Common myeloid progenitor, CD34-positive (primary cell): Measurements from ENCODE around the gene MYL11.
A peak's percentile ranks its signal among the peaks of the same experiment; 100 is the strongest.

ENCODE experiments used
- CTCF ChIA-PET: fragments of 350-600 bp; sonication (Branson Sonifier 250); formaldehyde crosslinking; loops from one replicate; lab custom pipeline; 2021; ENCODE audit warnings: antibody characterized with exemption; lab: Charles Lee
- POLR2A ChIA-PET: fragments of 350-600 bp; sonication (Branson Sonifier 250); formaldehyde crosslinking; loops from one replicate; lab custom pipeline; 2021; ENCODE audit warnings: antibody characterized with exemption; lab: Charles Lee
- DNase-seq, 3 donors: peaks; one replicate each; pipeline versions ENCODE4 v3.0.0 to v3.0.0-alpha.2; 2013
- H3K27ac ChIP-seq, 2 experiments: 1 replicate in 1 of 2; 2 replicates in 1 of 2; pipeline ENCODE4 v1.7.0; 2013; ENCODE audit warnings: inconsistent platforms in 2 of 2, low read length in 2 of 2, mild to moderate bottlenecking in 2 of 2, low read depth in 1 of 2, moderate library complexity in 1 of 2; ENCODE audit not compliant: severe bottlenecking in 2 of 2, insufficient read depth in 1 of 2, poor library complexity in 1 of 2
- H3K27me3 ChIP-seq, 5 experiments: replicated peaks in 2 of 5; 1 replicate in 3 of 5; 2 replicates in 2 of 5; pipeline versions ENCODE4 v1.6.1 to v1.7.0; 2013; ENCODE audit warnings: low read length in 4 of 5, mild to moderate bottlenecking in 2 of 5, moderate library complexity in 2 of 5, inconsistent platforms in 1 of 5; ENCODE audit not compliant: insufficient read depth in 5 of 5, control insufficient read depth in 4 of 5
- H3K36me3 ChIP-seq, 4 experiments: 1 replicate in 2 of 4; 2 replicates in 2 of 4; pipeline versions ENCODE4 v1.6.1 to v1.7.0; 2013; ENCODE audit warnings: low read length in 3 of 4, control low read depth in 1 of 4, mild to moderate bottlenecking in 1 of 4; ENCODE audit not compliant: control insufficient read depth in 4 of 4, insufficient read depth in 4 of 4
- H3K4me1 ChIP-seq, 4 experiments: 1 replicate in 3 of 4; 2 replicates in 1 of 4; pipeline versions ENCODE4 v1.6.1 to v1.7.1; 2013; ENCODE audit warnings: low read length in 3 of 4, mild to moderate bottlenecking in 3 of 4, control low read depth in 1 of 4, inconsistent platforms in 1 of 4, moderate library complexity in 1 of 4; ENCODE audit not compliant: control insufficient read depth in 4 of 4, insufficient read depth in 4 of 4; ENCODE audit errors: control extremely low read depth in 1 of 4
- H3K4me3 ChIP-seq, 7 experiments: 1 replicate in 4 of 7; 2 replicates in 3 of 7; pipeline versions ENCODE4 v1.5.1 to v1.7.0; 2013; ENCODE audit warnings: mild to moderate bottlenecking in 7 of 7, low read length in 6 of 7, moderate library complexity in 6 of 7, inconsistent platforms in 2 of 7, low read depth in 2 of 7, control low read depth in 1 of 7; ENCODE audit not compliant: insufficient read depth in 4 of 7, control insufficient read depth in 1 of 7; ENCODE audit errors: extremely low read depth in 1 of 7
- H3K9me3 ChIP-seq, 5 experiments: 1 replicate in 4 of 5; 2 replicates in 1 of 5; pipeline versions ENCODE4 v1.6.1 to v1.7.1; 2013; ENCODE audit warnings: low read length in 4 of 5, mild to moderate bottlenecking in 2 of 5, inconsistent platforms in 1 of 5, low read depth in 1 of 5, moderate library complexity in 1 of 5; ENCODE audit not compliant: control insufficient read depth in 4 of 5, insufficient read depth in 2 of 5; ENCODE audit errors: control extremely low read depth in 1 of 5
- WGBS: methylation state at CpG from one replicate; pipeline ENCODE4 v1.1.5; 2013; ENCODE audit not compliant: insufficient coverage; 5-methylcytosine and 5-hydroxymethylcytosine counted together

The MYL11 gene

GRCh38 chr16:30354423-30355143 lies 20.0 kb upstream of the MYL11 start:
- Histone ChIP-seq H3K4me3 (peak overlapping the region; percentile 85 to 96 (median 92)), H3K27me3 (no peaks in the 10 kb centered on the region), H3K36me3 (peaks cover 7 to 70% (median 45%) of the 10 kb centered on the region in 4 experiments), H3K9me3 (no peaks in the 10 kb centered on the region), H3K27ac (peak overlapping the region; percentile 68 to 88), H3K4me1 (peaks cover 0 to 38% (median 25%) of the 10 kb centered on the region in 4 experiments)
- POLR2A ChIA-PET: interaction anchor here (1.3 to 1.6 kb wide), 2 partner anchors 15 to 24 kb away, joined by 3 to 4 read pairs; partner anchors contain the start of gene TBC1D10B
- WGBS: 0% methylated on average over 17 of the region's 36 CpGs
- DNase-seq: no peak
- CTCF ChIA-PET: interaction anchor here (0.6 to 2.5 kb wide), 8 partner anchors 10 to 55 kb away, joined by 3 to 10 read pairs (median 4); no protein-coding TSS in a partner anchor

DNA sequence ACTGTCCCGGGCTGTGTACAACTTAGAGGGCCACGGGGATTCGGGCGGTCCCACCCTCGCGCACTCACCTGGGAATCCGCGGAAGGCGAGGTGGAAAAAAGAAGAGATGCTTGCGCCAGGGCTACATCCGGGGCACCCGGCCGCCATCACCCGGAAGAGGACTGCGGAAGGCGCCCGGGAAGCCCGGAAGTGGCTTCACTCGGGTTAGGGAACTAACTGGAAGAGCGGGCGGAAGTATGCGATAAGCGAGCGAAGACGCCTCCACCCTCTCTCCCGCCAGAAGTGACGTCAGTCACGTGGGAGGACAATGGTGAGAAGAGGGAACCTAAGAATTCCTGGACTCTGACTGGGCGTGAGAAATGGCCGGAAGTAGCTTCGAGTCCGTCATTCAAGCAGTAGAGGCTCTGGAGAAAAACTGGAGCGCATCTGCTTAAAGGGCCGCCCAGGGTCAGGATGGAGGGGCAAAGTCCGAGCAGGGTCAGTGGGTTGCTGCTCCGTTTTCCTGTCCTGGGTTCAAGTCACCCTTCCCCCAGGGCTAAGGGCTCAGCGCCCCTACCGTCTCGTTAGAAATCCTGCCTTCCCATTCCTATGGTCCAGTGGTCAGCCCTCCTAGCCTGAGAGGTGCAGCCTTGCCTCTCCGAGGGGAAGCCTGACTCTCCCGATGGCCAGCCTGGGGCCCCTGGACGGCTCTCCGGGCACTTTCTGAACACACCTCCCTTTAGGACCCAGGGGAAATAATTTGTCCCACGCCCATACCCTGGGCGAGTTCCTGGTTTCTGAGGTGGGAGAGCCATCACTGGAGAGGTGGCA lies 19.3 kb upstream of the MYL11 start, which contains the start of gene CD2BP2:
CD2BP2 (minus strand) TSS at position 165 of the 810 bp plus-strand sequence. CDS start 627 bp downstream, outside the sequence.
- peak; percentile 89 to 91 (median 90) for DNase-seq
- under 1% methylated on average over 37 of the region's 45 CpGs for WGBS
- H3K4me1 ChIP-seq: peaks cover 0 to 32% (median 25%) of the 10 kb centered on the region in 4 experiments
- peaks cover 6 to 76% (median 49%) of the 10 kb centered on the region in 4 experiments for H3K36me3 ChIP-seq
- H3K27ac ChIP-seq: peak within 1 kb of the TSS; percentile 68 to 88
- no peaks in the 10 kb centered on the region for H3K27me3 ChIP-seq
- H3K9me3 ChIP-seq: no peaks in the 10 kb centered on the region
- ChIA-PET CTCF (interaction anchor here (0.6 to 2.5 kb wide), 6 partner anchors 10 to 54 kb away, joined by 3 to 10 read pairs (median 6); no protein-coding TSS in a partner anchor), POLR2A (interaction anchor here (0.8 to 1.6 kb wide), 3 partner anchors 14 to 23 kb away, joined by 3 to 4 read pairs (median 3); partner anchors contain the start of gene TBC1D10B)
- H3K4me3 ChIP-seq: peak within 1 kb of the TSS; percentile 85 to 96 (median 92)

DNA sequence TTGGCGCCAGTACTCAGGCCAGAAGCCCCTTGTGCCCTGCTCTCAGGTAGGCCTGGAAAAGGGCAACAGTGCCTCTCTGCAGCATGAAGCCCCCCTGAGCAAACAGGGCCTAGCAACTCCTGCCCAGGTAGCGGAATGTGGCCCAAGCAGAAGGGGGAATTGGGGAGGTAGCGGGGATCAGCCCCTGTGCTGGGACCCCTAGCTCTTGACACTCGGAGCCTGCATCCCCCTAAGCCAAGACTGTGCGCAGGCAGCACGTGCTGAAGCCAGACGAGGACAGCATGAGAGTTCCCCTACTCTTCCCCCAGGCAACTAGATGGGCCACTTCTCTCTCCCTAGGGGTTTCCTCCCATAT lies 18.7 kb upstream of the MYL11 start:
- POLR2A ChIA-PET: interaction anchor here (0.5 to 0.8 kb wide), 2 partner anchors 13 to 153 kb away, joined by 3 read pairs; no protein-coding TSS in a partner anchor
- DNase-seq: peak in 1 of 3 donors; percentile 33
- Histone ChIP-seq H3K9me3 (no peaks in the 10 kb centered on the region), H3K4me3 (peak overlapping the region; percentile 85 to 96 (median 92)), H3K27me3 (no peaks in the 10 kb centered on the region), H3K36me3 (peaks cover 4 to 75% (median 45%) of the 10 kb centered on the region in 4 experiments), H3K4me1 (peaks cover 0 to 27% (median 24%) of the 10 kb centered on the region in 4 experiments), H3K27ac (peak overlapping the region; percentile 68 to 88)
- CTCF ChIA-PET: interaction anchor here (1.0 to 2.5 kb wide), 3 partner anchors 9 to 53 kb away, joined by 3 to 10 read pairs (median 4); no protein-coding TSS in a partner anchor
- WGBS: 51% methylated on average over 7 of the region's 7 CpGs

- POLR2A ChIA-PET: interaction anchor here (0.5 to 0.8 kb wide), 3 partner anchors 13 to 772 kb away, joined by 3 read pairs; no protein-coding TSS in a partner anchor
- no peak for DNase-seq
- Histone ChIP-seq H3K27ac (peak overlapping the region; percentile 68 to 88), H3K9me3 (no peaks in the 10 kb centered on the region), H3K27me3 (no peaks in the 10 kb centered on the region), H3K36me3 (peaks cover under 1 to 72% (median 42%) of the 10 kb centered on the region in 4 experiments), H3K4me1 (peaks cover 0 to 27% (median 24%) of the 10 kb centered on the region in 4 experiments), H3K4me3 (peak overlapping the region in 5 of 7 experiments; percentile 85 to 96 (median 94))
- CTCF ChIA-PET: interaction anchor here (1.0 to 2.5 kb wide), 5 partner anchors 9 to 73 kb away, joined by 3 to 10 read pairs (median 4); partner anchors contain the start of gene DCTPP1
- 86% methylated on average over 5 of the region's 12 CpGs for WGBS
These were observed 18.1 kb upstream of the MYL11 start for GRCh38 chr16:30356401-30357084.

- Histone ChIP-seq H3K9me3 (no peaks in the 10 kb centered on the region), H3K4me3 (no peak overlapping the region), H3K27ac (no peak overlapping the region), H3K36me3 (peaks cover 0 to 66% (median 38%) of the 10 kb centered on the region in 4 experiments), H3K4me1 (peaks cover 0 to 27% (median 24%) of the 10 kb centered on the region in 4 experiments), H3K27me3 (no peaks in the 10 kb centered on the region)
- DNase-seq: no peak
- WGBS: 93% methylated on average over 3 of the region's 5 CpGs
- ChIA-PET POLR2A (interaction anchor here (0.7 kb wide), 1 partner anchor 771 kb away, joined by 3 read pairs; no protein-coding TSS in a partner anchor), CTCF (interaction anchor here (1.0 to 1.4 kb wide), 5 partner anchors 8 to 73 kb away, joined by 3 to 4 read pairs (median 3); partner anchors contain the start of gene DCTPP1)
These were observed 17.4 kb upstream of the MYL11 start for GRCh38 chr16:30357085-30357714.
